Measurements from ENCODE around the gene HTR2B.

DNA sequence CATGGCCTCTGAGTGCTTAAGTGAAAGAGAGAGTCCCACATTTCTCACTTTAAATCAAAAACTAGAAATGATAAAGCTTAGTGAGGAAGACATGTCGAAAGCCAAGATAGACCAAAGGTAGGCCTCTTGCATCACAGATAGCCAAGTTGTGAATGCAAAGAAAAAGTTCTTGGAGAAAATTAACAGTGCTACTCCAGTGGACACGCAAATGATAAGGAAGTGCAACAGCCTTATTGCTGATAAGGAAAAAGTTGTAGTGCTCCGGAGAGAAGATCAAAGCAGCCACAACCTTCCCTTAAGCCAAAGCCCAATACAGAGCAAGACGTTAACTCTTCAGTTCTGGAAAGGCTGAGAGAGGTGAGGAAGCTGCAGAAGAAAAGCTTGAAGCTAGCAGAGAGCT is 36.1 kb downstream of the HTR2B start:
- no peak for TF ChIP-seq EZH2phosphoT487 (IDR thresholded peaks at IDR 0.05; ENCODE audit: insufficient read depth, low read depth)
- TF ChIP-seq EZH2 (IDR thresholded peaks at IDR 0.05; ENCODE audit: insufficient read depth, poor library complexity, severe bottlenecking), result no peak

Data from GM23248 (cell line).